Calu3 (cell line): ENCODE measurements around the gene CKS1B. TPM values are rescaled to one million over a fixed set of nuclear protein-coding genes. Genes with fewer than 3 reads are reported as not detected.
"Not testable (repeated sequence)": the region's sequence is repeated elsewhere in the genome, so short reads cannot be mapped to it uniquely, and the experiment has no call there.

Experiments used
- BruUV-seq: library from RNA; stranded (reverse); fragments of 400-500 nt; replicated peaks from 2 replicates; lab custom pipeline; 2021; lab: Mats Ljungman, UMichigan
- CTCF ChIA-PET: fragments of 300-600 bp; sonication (Branson Sonifier 250); formaldehyde crosslinking; loops from one replicate; lab custom pipeline; 2022; ENCODE audit warnings: antibody characterized with exemption; lab: Charles Lee
- DNase-seq: peaks from one replicate; pipeline ENCODE4 v3.0.0; 2022
- H3K27ac Mint-ChIP-seq: one replicate; pipeline ENCODE4 v1.8.0; 2022; ENCODE audit warnings: mixed read lengths; ENCODE audit not compliant: unreplicated experiment
- H3K27me3 Mint-ChIP-seq: one replicate; pipeline ENCODE4 v1.8.0; 2022; ENCODE audit warnings: mixed read lengths; ENCODE audit not compliant: unreplicated experiment
- H3K36me3 Mint-ChIP-seq: one replicate; pipeline ENCODE4 v1.8.0; 2022; ENCODE audit warnings: mild to moderate bottlenecking, moderate library complexity, mixed read lengths; ENCODE audit not compliant: insufficient read depth, unreplicated experiment
- H3K4me1 Mint-ChIP-seq: one replicate; pipeline ENCODE4 v1.8.0; 2022; ENCODE audit warnings: mild to moderate bottlenecking, low read depth, mixed read lengths; ENCODE audit not compliant: unreplicated experiment
- H3K4me3 Mint-ChIP-seq: one replicate; pipeline ENCODE4 v1.8.0; 2022; ENCODE audit warnings: mild to moderate bottlenecking, low read depth, moderate library complexity, mixed read lengths; ENCODE audit not compliant: unreplicated experiment
- H3K9me3 Mint-ChIP-seq: one replicate; pipeline ENCODE4 v1.8.0; 2022; ENCODE audit warnings: low read depth, mixed read lengths; ENCODE audit not compliant: unreplicated experiment
- intact Hi-C: fragments of 100-400 bp; cut with micrococcal nuclease; formaldehyde crosslinking; loops from one replicate; pipeline ENCODE4 v1.10.0; 2022; ENCODE audit not compliant: unreplicated experiment
- total RNA-seq: library from RNA; stranded (reverse); gene quantifications from 2 replicates; pipeline ENCODE4 v1.2.3, GENCODE V29; 2022
- TF ChIP-seq, protein P1 (sequence below): fragments of 200-600 bp; IDR thresholded peaks from one replicate; pipeline ENCODE4 v1.8.0; 2022; ENCODE audit warnings: antibody characterized with exemption; ENCODE audit not compliant: unreplicated experiment

Gene CKS1B
- total RNA-seq, 1 experiment from 2014 or later: 230 TPM

GRCh38 chr1:154982897-154983648, 8.6 kb downstream of the CKS1B start, which contains the start of gene FLAD1:
Gene FLAD1, plus strand, starts transcription at chr1:154983344. Its CDS starts 351 bp downstream, at chr1:154983695.
- H3K27me3 Mint-ChIP-seq: no peaks in the 10 kb centered on the region
- H3K4me1 Mint-ChIP-seq: peaks cover 7% of the 10 kb centered on the region
- CTCF ChIA-PET: interaction anchor here (0.6 to 2.8 kb wide), 7 partner anchors 9 to 78 kb away, joined by 4 to 11 read pairs (median 6); partner anchors contain the start of genes LENEP and PBXIP1
- H3K27ac Mint-ChIP-seq: no peak within 1 kb of the TSS
- intact Hi-C loops: no loop called here
- peak; percentile 99 for DNase-seq
- no peaks in the 10 kb centered on the region for H3K9me3 Mint-ChIP-seq
- no peak within 1 kb of the TSS for H3K4me3 Mint-ChIP-seq
- TF ChIP-seq, protein P1, sequence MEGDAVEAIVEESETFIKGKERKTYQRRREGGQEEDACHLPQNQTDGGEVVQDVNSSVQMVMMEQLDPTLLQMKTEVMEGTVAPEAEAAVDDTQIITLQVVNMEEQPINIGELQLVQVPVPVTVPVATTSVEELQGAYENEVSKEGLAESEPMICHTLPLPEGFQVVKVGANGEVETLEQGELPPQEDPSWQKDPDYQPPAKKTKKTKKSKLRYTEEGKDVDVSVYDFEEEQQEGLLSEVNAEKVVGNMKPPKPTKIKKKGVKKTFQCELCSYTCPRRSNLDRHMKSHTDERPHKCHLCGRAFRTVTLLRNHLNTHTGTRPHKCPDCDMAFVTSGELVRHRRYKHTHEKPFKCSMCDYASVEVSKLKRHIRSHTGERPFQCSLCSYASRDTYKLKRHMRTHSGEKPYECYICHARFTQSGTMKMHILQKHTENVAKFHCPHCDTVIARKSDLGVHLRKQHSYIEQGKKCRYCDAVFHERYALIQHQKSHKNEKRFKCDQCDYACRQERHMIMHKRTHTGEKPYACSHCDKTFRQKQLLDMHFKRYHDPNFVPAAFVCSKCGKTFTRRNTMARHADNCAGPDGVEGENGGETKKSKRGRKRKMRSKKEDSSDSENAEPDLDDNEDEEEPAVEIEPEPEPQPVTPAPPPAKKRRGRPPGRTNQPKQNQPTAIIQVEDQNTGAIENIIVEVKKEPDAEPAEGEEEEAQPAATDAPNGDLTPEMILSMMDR: no peak
- no TSS peak for BruUV-seq
- H3K36me3 Mint-ChIP-seq: peaks cover 36% of the 10 kb centered on the region

DNA sequence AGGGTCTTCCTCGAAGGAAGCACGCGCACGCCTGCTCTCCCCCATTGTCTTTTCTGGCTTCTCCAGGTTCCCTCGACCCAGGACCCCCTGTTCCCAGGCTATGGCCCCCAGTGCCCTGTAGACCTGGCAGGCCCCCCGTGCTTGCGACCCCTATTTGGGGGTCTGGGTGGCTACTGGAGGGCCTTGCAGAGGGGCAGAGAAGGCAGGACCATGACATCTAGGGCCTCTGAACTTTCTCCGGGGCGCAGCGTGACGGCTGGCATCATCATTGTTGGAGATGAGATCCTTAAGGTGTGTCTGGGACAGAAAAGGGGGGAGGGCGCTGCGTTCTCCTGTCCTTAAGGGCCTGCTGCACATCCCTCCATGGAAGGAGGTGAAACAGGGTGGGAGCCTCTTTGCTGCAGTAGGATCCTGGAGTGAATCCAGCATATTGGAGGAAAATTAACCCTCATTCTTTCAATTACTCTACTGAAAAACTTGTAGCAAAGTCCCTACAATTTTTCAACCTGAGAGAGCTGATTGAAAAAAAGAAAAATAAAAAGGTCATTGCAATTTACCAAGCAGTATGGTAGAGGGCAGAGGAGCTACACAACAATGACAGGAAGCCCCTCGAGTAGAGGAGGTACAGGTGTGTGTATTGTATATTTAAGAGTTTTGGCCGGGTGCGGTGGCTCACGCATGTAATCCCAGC, 9.4 kb downstream of the CKS1B start:
- no peaks in the 10 kb centered on the region for H3K9me3 Mint-ChIP-seq
- H3K4me1 Mint-ChIP-seq: peaks cover 7% of the 10 kb centered on the region
- peaks cover 38% of the 10 kb centered on the region for H3K36me3 Mint-ChIP-seq
- H3K4me3 Mint-ChIP-seq: no peak overlapping the region
- no TSS peak for BruUV-seq
- intact Hi-C loops: no loop called here
- no peaks in the 10 kb centered on the region for H3K27me3 Mint-ChIP-seq
- TF ChIP-seq, protein P1: no peak
- no peak overlapping the region for H3K27ac Mint-ChIP-seq
- CTCF ChIA-PET: interaction anchor here (0.6 to 2.8 kb wide), 8 partner anchors 8 to 77 kb away, joined by 4 to 11 read pairs (median 6); partner anchors contain the start of genes LENEP and PBXIP1
- no peak for DNase-seq

GRCh38 chr1:154986736-154987135, 12.3 kb downstream of the CKS1B start:
- H3K4me1 Mint-ChIP-seq, H3K27me3 Mint-ChIP-seq, BruUV-seq, H3K27ac Mint-ChIP-seq, CTCF ChIA-PET, intact Hi-C loops, DNase-seq, H3K9me3 Mint-ChIP-seq, H3K4me3 Mint-ChIP-seq: not testable (repeated sequence)
- peaks cover 21% of the 10 kb centered on the region for H3K36me3 Mint-ChIP-seq

GRCh38 chr1:154987326-154987725, 12.8 kb downstream of the CKS1B start:
- H3K36me3 Mint-ChIP-seq: peaks cover 21% of the 10 kb centered on the region
- H3K27ac Mint-ChIP-seq: no peak overlapping the region
- intact Hi-C loops: no loop called here
- no peaks in the 10 kb centered on the region for H3K9me3 Mint-ChIP-seq
- TF ChIP-seq, protein P1: no peak
- H3K4me1 Mint-ChIP-seq: peaks cover 7% of the 10 kb centered on the region
- no TSS peak for BruUV-seq
- DNase-seq: no peak
- no peak overlapping the region for H3K4me3 Mint-ChIP-seq
- CTCF ChIA-PET: interaction anchor here (0.9 kb wide), 1 partner anchor 31 kb away, joined by 3 read pairs; the partner anchor contains the start of gene PBXIP1
- H3K27me3 Mint-ChIP-seq: no peaks in the 10 kb centered on the region
